Measurements from ENCODE around the gene BRF1. TPM values are rescaled to one million over a fixed set of nuclear protein-coding genes. Genes with fewer than 3 reads are reported as not detected.
A peak's percentile ranks its signal among the peaks of the same experiment; 100 is the strongest.

BRF1 gene
- polyA plus RNA-seq, 4 donors = 18.4 to 28.0 (median 20.2) TPM

DNA sequence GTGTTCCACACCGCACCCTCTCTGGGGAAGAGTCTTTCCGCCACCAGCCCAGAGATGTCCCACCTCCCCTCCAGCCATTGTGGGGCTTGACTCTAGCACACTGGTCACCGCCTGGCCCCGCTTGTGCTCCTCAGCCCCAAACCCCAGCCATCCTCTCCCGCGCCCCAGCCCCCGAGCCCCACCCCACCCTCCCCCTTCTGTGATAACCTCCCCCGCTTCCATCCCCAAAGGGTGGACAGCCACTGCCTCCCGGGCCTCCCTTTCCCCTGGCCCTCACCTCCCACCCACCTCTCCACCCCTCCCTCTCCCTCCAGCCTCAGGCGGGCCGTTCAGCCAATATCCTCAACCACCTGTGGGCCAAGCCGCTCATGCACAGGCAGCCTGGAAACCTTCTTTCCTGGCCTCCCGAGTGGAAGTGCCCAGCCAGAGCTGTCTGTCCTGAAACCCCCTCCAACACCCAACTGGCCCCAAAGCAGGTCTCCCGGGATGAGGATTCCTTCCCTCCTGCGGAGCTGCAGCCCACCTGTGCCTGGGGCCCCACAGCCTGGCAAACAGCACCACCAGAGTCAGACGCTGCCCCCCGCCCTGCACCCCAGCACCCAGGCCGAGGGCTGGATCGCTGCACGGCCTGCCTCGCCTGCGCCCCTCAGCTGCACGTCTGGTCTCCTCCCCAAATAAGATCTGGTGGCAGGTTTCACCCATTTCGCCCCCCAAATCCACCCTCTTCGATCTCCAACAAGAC, 92.6 kb downstream of the BRF1 start:
- no peak for FAIRE-seq
- H3K27ac ChIP-seq (ENCODE audit: low read depth in 1 of 3, low read length in 2 of 3) = no peak overlapping the region
- peaks cover 0 to 2% (median 0%) of the 10 kb centered on the region in 3 donors for H3K4me1 ChIP-seq (ENCODE audit: control insufficient read depth in 3 of 3, insufficient read depth in 2 of 3, low read depth in 1 of 3, low read length in 2 of 3)
- peaks cover 10 to 44% (median 13%) of the 10 kb centered on the region in 3 donors for H3K36me3 ChIP-seq (ENCODE audit: control insufficient read depth in 3 of 3, insufficient read depth in 2 of 3, low read depth in 1 of 3, low read length in 3 of 3)
- DNase-seq = no peak
- H3K9me3 ChIP-seq (ENCODE audit: control insufficient read depth in 2 of 2, insufficient read depth in 1 of 2, low read depth in 1 of 2, low read length in 1 of 2) = no peaks in the 10 kb centered on the region
- peaks cover 0 to 2% (median 0%) of the 10 kb centered on the region in 3 donors for H3K27me3 ChIP-seq (ENCODE audit: control insufficient read depth in 3 of 3, insufficient read depth in 3 of 3, low read length in 3 of 3)
- WGBS, 3 donors = 88 to 91% (median 90%) methylated on average over 22 to 25 of the region's 25 CpGs
- H3K4me3 ChIP-seq (ENCODE audit: low read depth in 1 of 3, low read length in 3 of 3) = no peak overlapping the region

DNA sequence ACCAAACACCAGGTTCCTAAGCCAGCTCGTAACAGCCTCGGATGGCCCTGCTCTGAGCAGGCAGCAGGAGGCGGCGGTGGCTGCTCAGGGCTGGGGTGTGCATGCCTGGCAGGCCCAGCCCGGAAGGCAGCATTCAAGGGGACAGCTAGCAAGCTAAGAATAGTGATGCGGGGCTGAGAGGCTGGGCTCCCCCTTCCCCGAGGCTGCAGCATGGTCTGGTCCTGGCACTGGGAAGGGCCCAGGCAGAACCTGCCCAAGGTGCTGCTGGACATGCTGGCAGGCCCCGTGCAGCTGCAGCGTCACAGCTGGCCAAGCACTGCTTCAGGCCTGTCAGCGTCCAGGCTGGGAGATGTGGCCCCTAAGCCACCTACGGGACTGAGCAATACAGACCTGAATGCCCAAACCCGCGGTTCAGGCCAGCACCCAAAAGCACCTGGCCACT, 93.3 kb downstream of the BRF1 start:
- Histone ChIP-seq H3K4me1 (ENCODE audit: control insufficient read depth in 3 of 3, insufficient read depth in 2 of 3, low read depth in 1 of 3, low read length in 2 of 3) (peaks cover 0 to 2% (median 0%) of the 10 kb centered on the region in 3 donors), H3K27ac (ENCODE audit: low read depth in 1 of 3, low read length in 2 of 3) (no peak overlapping the region), H3K9me3 (ENCODE audit: control insufficient read depth in 2 of 2, insufficient read depth in 1 of 2, low read depth in 1 of 2, low read length in 1 of 2) (no peaks in the 10 kb centered on the region), H3K27me3 (ENCODE audit: control insufficient read depth in 3 of 3, insufficient read depth in 3 of 3, low read length in 3 of 3) (peaks cover 0 to 3% (median 0%) of the 10 kb centered on the region in 3 donors), H3K36me3 (ENCODE audit: control insufficient read depth in 3 of 3, insufficient read depth in 2 of 3, low read depth in 1 of 3, low read length in 3 of 3) (peaks cover 7 to 37% (median 8%) of the 10 kb centered on the region in 3 donors), H3K4me3 (ENCODE audit: low read depth in 1 of 3, low read length in 3 of 3) (no peak overlapping the region)
- WGBS, 3 donors = 60 to 75% (median 66%) methylated on average over 13 of the region's 13 CpGs
- DNase-seq (no peak), FAIRE-seq (no peak)

- Histone ChIP-seq H3K36me3 (ENCODE audit: control insufficient read depth in 3 of 3, insufficient read depth in 2 of 3, low read depth in 1 of 3, low read length in 3 of 3) (peaks cover 5 to 31% (median 8%) of the 10 kb centered on the region in 3 donors), H3K27me3 (ENCODE audit: control insufficient read depth in 3 of 3, insufficient read depth in 3 of 3, low read length in 3 of 3) (peaks cover 0 to 9% (median 0%) of the 10 kb centered on the region in 3 donors), H3K27ac (ENCODE audit: low read depth in 1 of 3, low read length in 2 of 3) (no peak overlapping the region), H3K4me3 (ENCODE audit: low read depth in 1 of 3, low read length in 3 of 3) (no peak overlapping the region), H3K9me3 (ENCODE audit: control insufficient read depth in 2 of 2, insufficient read depth in 1 of 2, low read depth in 1 of 2, low read length in 1 of 2) (no peaks in the 10 kb centered on the region), H3K4me1 (ENCODE audit: control insufficient read depth in 3 of 3, insufficient read depth in 2 of 3, low read depth in 1 of 3, low read length in 2 of 3) (peaks cover 0 to 2% (median 0%) of the 10 kb centered on the region in 3 donors)
- no peak for DNase-seq
- FAIRE-seq = no peak
- WGBS, 3 donors = 26 to 43% (median 36%) methylated on average over 5 of the region's 5 CpGs
Observed at GRCh38 chr14:105206873-105207272, 93.9 kb downstream of the BRF1 start.

GRCh38 chr14:105205673-105206208, 95.1 kb downstream of the BRF1 start:
- DNase-seq = no peak
- H3K36me3 ChIP-seq (ENCODE audit: control insufficient read depth in 3 of 3, insufficient read depth in 2 of 3, low read depth in 1 of 3, low read length in 3 of 3) = peaks cover 5 to 20% (median 8%) of the 10 kb centered on the region in 3 donors
- H3K9me3 ChIP-seq (ENCODE audit: control insufficient read depth in 2 of 2, insufficient read depth in 1 of 2, low read depth in 1 of 2, low read length in 1 of 2) = no peaks in the 10 kb centered on the region
- no peak overlapping the region for H3K27ac ChIP-seq (ENCODE audit: low read depth in 1 of 3, low read length in 2 of 3)
- WGBS, 3 donors = 26 to 48% (median 38%) methylated on average over 7 to 12 of the region's 12 CpGs
- H3K4me1 ChIP-seq (ENCODE audit: control insufficient read depth in 3 of 3, insufficient read depth in 2 of 3, low read depth in 1 of 3, low read length in 2 of 3) = peaks cover 0 to 2% (median 0%) of the 10 kb centered on the region in 3 donors
- no peak for FAIRE-seq
- no peak overlapping the region for H3K4me3 ChIP-seq (ENCODE audit: low read depth in 1 of 3, low read length in 3 of 3)
- H3K27me3 ChIP-seq (ENCODE audit: control insufficient read depth in 3 of 3, insufficient read depth in 3 of 3, low read length in 3 of 3) = peaks cover 0 to 20% (median 6%) of the 10 kb centered on the region in 3 donors

GRCh38 chr14:105204931-105205672, 95.7 kb downstream of the BRF1 start:
- Histone ChIP-seq H3K9me3 (ENCODE audit: control insufficient read depth in 2 of 2, insufficient read depth in 1 of 2, low read depth in 1 of 2, low read length in 1 of 2) (no peaks in the 10 kb centered on the region), H3K4me3 (ENCODE audit: low read depth in 1 of 3, low read length in 3 of 3) (no peak overlapping the region), H3K4me1 (ENCODE audit: control insufficient read depth in 3 of 3, insufficient read depth in 2 of 3, low read depth in 1 of 3, low read length in 2 of 3) (peaks cover 0 to 2% (median 0%) of the 10 kb centered on the region in 3 donors), H3K27ac (ENCODE audit: low read depth in 1 of 3, low read length in 2 of 3) (no peak overlapping the region), H3K36me3 (ENCODE audit: control insufficient read depth in 3 of 3, insufficient read depth in 2 of 3, low read depth in 1 of 3, low read length in 3 of 3) (peaks cover under 1 to 15% (median 4%) of the 10 kb centered on the region in 3 donors), H3K27me3 (ENCODE audit: control insufficient read depth in 3 of 3, insufficient read depth in 3 of 3, low read length in 3 of 3) (peaks cover 0 to 26% (median 7%) of the 10 kb centered on the region in 3 donors)
- DNase-seq (no peak), FAIRE-seq (no peak)
- WGBS, 3 donors = 20 to 49% (median 26%) methylated on average over 21 of the region's 21 CpGs

DNA sequence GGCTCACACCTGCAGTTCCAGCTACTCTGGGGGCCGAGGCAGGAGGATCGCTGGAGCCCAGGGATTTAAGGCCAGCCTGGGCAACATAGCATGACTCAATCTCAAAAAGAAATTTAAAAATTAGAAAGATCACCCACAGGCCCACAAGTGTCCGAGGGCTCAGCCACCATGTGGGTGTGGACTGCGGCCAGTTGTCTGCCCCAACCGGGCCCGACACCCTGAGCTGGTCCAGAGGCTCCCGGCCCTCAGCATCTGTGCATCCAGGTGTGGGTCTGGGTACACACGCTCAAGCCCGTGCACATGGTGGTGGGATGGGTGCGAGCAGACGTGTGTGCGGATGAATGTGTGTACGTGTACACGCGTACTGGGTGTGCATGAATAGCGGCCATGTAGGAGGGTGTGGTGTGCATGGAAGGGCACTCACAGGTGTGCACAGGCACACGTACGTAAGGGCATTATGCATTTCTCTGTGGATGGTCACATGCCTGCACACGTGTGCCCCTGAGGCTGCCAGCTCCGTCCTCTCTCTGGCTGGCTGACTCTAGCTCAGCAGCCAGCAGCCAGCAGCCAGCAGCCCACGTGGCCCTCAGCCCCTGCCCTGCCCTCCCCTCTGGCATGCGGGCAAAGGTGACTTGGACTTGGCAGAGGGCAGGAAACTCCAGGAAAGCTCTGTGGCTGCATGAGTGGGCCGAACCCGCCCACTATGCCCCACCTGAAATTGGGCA, 96.4 kb downstream of the BRF1 start:
- Histone ChIP-seq H3K4me3 (ENCODE audit: low read depth in 1 of 3, low read length in 3 of 3) (no peak overlapping the region), H3K36me3 (ENCODE audit: control insufficient read depth in 3 of 3, insufficient read depth in 2 of 3, low read depth in 1 of 3, low read length in 3 of 3) (peaks cover 0 to 8% (median 0%) of the 10 kb centered on the region in 3 donors), H3K4me1 (ENCODE audit: control insufficient read depth in 3 of 3, insufficient read depth in 2 of 3, low read depth in 1 of 3, low read length in 2 of 3) (peaks cover 0 to 2% (median 0%) of the 10 kb centered on the region in 3 donors), H3K27me3 (ENCODE audit: control insufficient read depth in 3 of 3, insufficient read depth in 3 of 3, low read length in 3 of 3) (peaks cover 0 to 34% (median 11%) of the 10 kb centered on the region in 3 donors), H3K9me3 (ENCODE audit: control insufficient read depth in 2 of 2, insufficient read depth in 1 of 2, low read depth in 1 of 2, low read length in 1 of 2) (no peaks in the 10 kb centered on the region), H3K27ac (ENCODE audit: low read depth in 1 of 3, low read length in 2 of 3) (no peak overlapping the region)
- FAIRE-seq = no peak
- DNase-seq = peak in 1 of 2 donors; percentile 84
- 12 to 48% (median 22%) methylated on average over 24 of the region's 24 CpGs for WGBS, 3 donors

DNA sequence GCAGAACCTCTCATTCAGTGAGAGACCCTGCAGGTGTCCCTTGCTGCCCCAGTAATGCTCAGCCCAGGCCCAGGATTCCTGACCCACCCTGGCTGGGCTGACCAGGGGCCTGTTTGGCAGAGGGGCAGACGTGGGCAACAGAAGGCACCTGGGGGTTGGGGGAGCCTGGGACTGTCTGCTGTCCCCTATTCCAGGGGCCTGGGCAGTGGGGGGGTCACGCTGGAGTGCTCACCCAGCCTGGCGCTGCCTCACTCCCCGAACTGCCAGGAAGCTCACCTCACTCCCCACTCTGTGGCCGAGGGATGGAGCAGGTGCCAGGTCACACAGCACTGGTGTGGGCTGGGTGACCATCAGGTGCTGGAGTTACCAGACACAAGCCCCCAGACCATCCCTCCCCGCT, 97.1 kb downstream of the BRF1 start:
- Histone ChIP-seq H3K27me3 (ENCODE audit: control insufficient read depth in 3 of 3, insufficient read depth in 3 of 3, low read length in 3 of 3) (peaks cover 0 to 40% (median 11%) of the 10 kb centered on the region in 3 donors), H3K9me3 (ENCODE audit: control insufficient read depth in 2 of 2, insufficient read depth in 1 of 2, low read depth in 1 of 2, low read length in 1 of 2) (no peaks in the 10 kb centered on the region), H3K36me3 (ENCODE audit: control insufficient read depth in 3 of 3, insufficient read depth in 2 of 3, low read depth in 1 of 3, low read length in 3 of 3) (peaks cover 0 to 3% (median 0%) of the 10 kb centered on the region in 3 donors), H3K4me3 (ENCODE audit: low read depth in 1 of 3, low read length in 3 of 3) (no peak overlapping the region), H3K4me1 (ENCODE audit: control insufficient read depth in 3 of 3, insufficient read depth in 2 of 3, low read depth in 1 of 3, low read length in 2 of 3) (peaks cover 0 to 2% (median 0%) of the 10 kb centered on the region in 3 donors), H3K27ac (ENCODE audit: low read depth in 1 of 3, low read length in 2 of 3) (no peak overlapping the region)
- FAIRE-seq = no peak
- 52 to 67% (median 65%) methylated on average over 6 of the region's 6 CpGs for WGBS, 3 donors
- no peak for DNase-seq

All from small intestine (tissue), 7 donors.